K562 (cell line): Measurements from ENCODE around the gene CDR2L. TPM values are rescaled to one million over a fixed set of nuclear protein-coding genes. Genes with fewer than 3 reads are reported as not detected.

ENCODE experiments used
- ATAC-seq: fragments of 200-7000 bp; cut with Tn5 transposase; 3 replicates; pipeline ENCODE4 v1.9.1; 2020; ENCODE audit warnings: moderate library complexity
- BruUV-seq: library from RNA; stranded (reverse); fragments of 400-500 nt; replicated peaks from 2 replicates; lab custom pipeline; 2021; lab: Mats Ljungman, UMichigan
- CTCF ChIA-PET: fragments of 300-600 bp; formaldehyde crosslinking; extraction: SDS; loops from one replicate; lab custom pipeline; 2021; ENCODE audit warnings: low intra/inter-chr PET ratio; lab: Yijun Ruan, JAX
- POLR2A ChIA-PET: fragments of 300-600, 350-650 bp; sonication (Branson Sonifier 250); formaldehyde crosslinking; extraction: SDS; loops from one replicate; lab custom pipeline; 2021; ENCODE audit warnings: antibody characterized with exemption, inconsistent platforms; lab: Yijun Ruan, JAX
- DNase-seq, 4 experiments: peaks; one replicate each; pipeline versions ENCODE4 v3.0.0 to v3.0.0-alpha.2; 2011 to 2018; ENCODE audit warnings: low spot score in 3 of 4, mixed read lengths in 3 of 4; ENCODE audit errors: extremely low read depth in 1 of 4
- FAIRE-seq: peaks from 2 replicates; lab custom pipeline; 2011; peaks lifted over from hg19 to GRCh38; lab: Jason Lieb, UNC
- H2AFZ ChIP-seq: 2 replicates; pipeline ENCODE4 v1.6.0; 2011; ENCODE audit warnings: low read depth, low read length, control low read depth, inconsistent platforms
- H3K27ac ChIP-seq: fragments of 200-600 bp; 3 replicates; pipeline ENCODE4 v1.8.0; 2011; ENCODE audit warnings: low read depth, mild to moderate bottlenecking, control low read depth, inconsistent platforms, low read length, moderate library complexity, mixed read lengths; ENCODE audit errors: extremely low read depth
- H3K27me3 ChIP-seq, 2 experiments: fragments of 300-600 bp in 1 of 2; 2 replicates in 1 of 2; 3 replicates in 1 of 2; pipeline versions ENCODE4 v1.6.0 to v1.8.0; 2011; ENCODE audit warnings: inconsistent platforms in 2 of 2, low read length in 2 of 2, mild to moderate bottlenecking in 1 of 2, mixed read lengths in 1 of 2, moderate library complexity in 1 of 2; ENCODE audit not compliant: control insufficient read depth in 2 of 2, insufficient read depth in 2 of 2
- H3K36me3 ChIP-seq: fragments of 300-600 bp; 3 replicates; pipeline ENCODE4 v1.8.0; 2011; ENCODE audit warnings: mild to moderate bottlenecking, low read length, inconsistent platforms; ENCODE audit not compliant: control insufficient read depth, insufficient read depth
- H3K4me1 ChIP-seq, 2 experiments: fragments of 200-600 bp in 1 of 2; replicated peaks in 1 of 2; 2 replicates in 1 of 2; 3 replicates in 1 of 2; pipeline versions ENCODE4 v1.5.1 to v1.8.0; 2011; ENCODE audit warnings: inconsistent platforms in 2 of 2, low read length in 2 of 2, mild to moderate bottlenecking in 1 of 2, mixed read lengths in 1 of 2, moderate library complexity in 1 of 2; ENCODE audit not compliant: control insufficient read depth in 2 of 2, insufficient read depth in 2 of 2
- H3K4me2 ChIP-seq: 2 replicates; pipeline ENCODE4 v1.6.1; 2011; ENCODE audit warnings: low read length, control low read depth, inconsistent platforms, mixed read lengths; ENCODE audit not compliant: insufficient read depth
- H3K4me3 ChIP-seq: fragments of 200-600 bp; sonication (generic), shearing (Covaris generic); 2 replicates; pipeline ENCODE4 v1.5.1; 2016; ENCODE audit warnings: control low read depth, inconsistent platforms
- H3K79me2 ChIP-seq: fragments of 200-600 bp; 3 replicates; pipeline ENCODE4 v1.8.0; 2011; ENCODE audit warnings: low read length, inconsistent platforms; ENCODE audit not compliant: control insufficient read depth, insufficient read depth
- H3K9ac ChIP-seq, 2 experiments: 2 replicates each; pipeline versions ENCODE4 v1.6.0 to v1.6.1; 2011; ENCODE audit warnings: low read depth in 2 of 2, low read length in 2 of 2, control low read depth in 1 of 2, inconsistent platforms in 1 of 2, mild to moderate bottlenecking in 1 of 2, mixed read lengths in 1 of 2; ENCODE audit not compliant: insufficient read depth in 1 of 2
- H3K9me1 ChIP-seq: one replicate; pipeline ENCODE4 v1.6.0; 2011; ENCODE audit warnings: inconsistent platforms, mild to moderate bottlenecking, low read length, moderate library complexity; ENCODE audit not compliant: control insufficient read depth, insufficient read depth
- H3K9me3 ChIP-seq: replicated peaks from 2 replicates; pipeline ENCODE4 v1.5.1; 2011; ENCODE audit warnings: low read depth, low read length, inconsistent platforms; ENCODE audit not compliant: control insufficient read depth, insufficient read depth
- H4K20me1 ChIP-seq: replicated peaks from 2 replicates; pipeline ENCODE4 v1.6.1; 2011; ENCODE audit warnings: low read length, inconsistent platforms, mixed read lengths; ENCODE audit not compliant: control insufficient read depth, insufficient read depth
- CHD7 ChIP-seq: fragments of 200-600 bp; sonication (generic); IDR thresholded peaks from one replicate; pipeline ENCODE4 v1.6.1; 2012; ENCODE audit warnings: mild to moderate bottlenecking, low read depth, low read length, inconsistent platforms
- HDAC3 ChIP-seq: fragments of 450-650 bp; IDR thresholded peaks from 2 replicates; pipeline ENCODE4 v1.6.1; 2018; ENCODE audit warnings: borderline replicate concordance, mild to moderate bottlenecking, moderate library complexity; ENCODE audit not compliant: partially characterized antibody
- HMBOX1 ChIP-seq: sonication (generic); IDR thresholded peaks from 2 replicates; pipeline ENCODE4 v1.6.1; 2016
- KLF1 ChIP-seq: fragments of 450-650 bp; IDR thresholded peaks from 2 replicates; pipeline ENCODE4 v1.6.1; 2016; ENCODE audit warnings: missing genetic modification characterization, missing compliant biosample characterization
- MCM3 ChIP-seq: fragments of 450-650 bp; IDR thresholded peaks from 2 replicates; pipeline ENCODE4 v1.6.1; 2016
- RBM22 ChIP-seq: fragments of 200-400 bp; formaldehyde crosslinking; IDR thresholded peaks from 2 replicates; pipeline ENCODE4 v1.6.1; 2018; ENCODE audit warnings: low read length, low read depth; ENCODE audit not compliant: poor library complexity, severe bottlenecking
- TBP ChIP-seq: optimal IDR thresholded peaks from 2 replicates; pipeline ENCODE3; 2011; ENCODE audit warnings: low read depth, low read length, improper control_type of control experiment
- ZNF668 ChIP-seq: fragments of 250-450 bp; sonication (Bioruptor Pico); IDR thresholded peaks from 2 replicates; pipeline ENCODE4 v1.8.0; 2022; ENCODE audit warnings: mild to moderate bottlenecking, inconsistent platforms
- WGBS: fragments of 100-300 bp; shearing (Covaris generic); methylation state at CpG from one replicate; pipeline ENCODE4 v1.1.6; 2016; ENCODE audit warnings: low coverage, mixed read lengths; ENCODE audit not compliant: insufficient coverage; ENCODE audit errors: missing lambda C conversion rate; 5-methylcytosine and 5-hydroxymethylcytosine counted together
- in situ Hi-C: fragments of 300-500 bp; cut with MboI; formaldehyde crosslinking; loops from 4 replicates; pipeline ENCODE4 v1.15.0; 2018; ENCODE audit warnings: inconsistent platforms, mixed read lengths
- intact Hi-C: fragments of 100-400 bp; cut with micrococcal nuclease; formaldehyde crosslinking; loops from 2 replicates; pipeline ENCODE4 v1.14.2; 2022
- polyA plus RNA-seq, 8 experiments: library from polyadenylated mRNA; depleted of rRNA in 4 of 8; stranded (reverse) in 5 of 8; unstranded in 3 of 8; fragments of >200 nt; fragmentation: Nextera tagmentation in 2 of 8; fragmentation: Illumina TruSeq in 1 of 8; extraction: Ambion mirVana in 2 of 8; extraction: Trizol in 1 of 8; gene quantifications; 2 replicates each; pipeline versions ENCODE4 v1.2.1 to v1.2.3, GENCODE V29; 2011 to 2014; ENCODE audit warnings: inconsistent platforms in 1 of 8, missing spikeins in 1 of 8
- total RNA-seq, 7 experiments: library from RNA; depleted of rRNA in 6 of 7; stranded (reverse); fragments of >200 nt in 6 of 7; fragmentation: Illumina TruSeq in 2 of 7; extraction: Trizol in 2 of 7; gene quantifications; 2 replicates each; pipeline versions ENCODE4 v1.2.1 to v1.2.3, GENCODE V29; 2011 to 2021; ENCODE audit warnings: low replicate concordance in 1 of 7

CDR2L gene
- total and polyA plus RNA-seq, 9 of the 15 experiments (the other 6 are each of a cell fraction or from before 2014, with no cell fraction given) = 2.7 to 16.0 (median 7.3) TPM

DNA sequence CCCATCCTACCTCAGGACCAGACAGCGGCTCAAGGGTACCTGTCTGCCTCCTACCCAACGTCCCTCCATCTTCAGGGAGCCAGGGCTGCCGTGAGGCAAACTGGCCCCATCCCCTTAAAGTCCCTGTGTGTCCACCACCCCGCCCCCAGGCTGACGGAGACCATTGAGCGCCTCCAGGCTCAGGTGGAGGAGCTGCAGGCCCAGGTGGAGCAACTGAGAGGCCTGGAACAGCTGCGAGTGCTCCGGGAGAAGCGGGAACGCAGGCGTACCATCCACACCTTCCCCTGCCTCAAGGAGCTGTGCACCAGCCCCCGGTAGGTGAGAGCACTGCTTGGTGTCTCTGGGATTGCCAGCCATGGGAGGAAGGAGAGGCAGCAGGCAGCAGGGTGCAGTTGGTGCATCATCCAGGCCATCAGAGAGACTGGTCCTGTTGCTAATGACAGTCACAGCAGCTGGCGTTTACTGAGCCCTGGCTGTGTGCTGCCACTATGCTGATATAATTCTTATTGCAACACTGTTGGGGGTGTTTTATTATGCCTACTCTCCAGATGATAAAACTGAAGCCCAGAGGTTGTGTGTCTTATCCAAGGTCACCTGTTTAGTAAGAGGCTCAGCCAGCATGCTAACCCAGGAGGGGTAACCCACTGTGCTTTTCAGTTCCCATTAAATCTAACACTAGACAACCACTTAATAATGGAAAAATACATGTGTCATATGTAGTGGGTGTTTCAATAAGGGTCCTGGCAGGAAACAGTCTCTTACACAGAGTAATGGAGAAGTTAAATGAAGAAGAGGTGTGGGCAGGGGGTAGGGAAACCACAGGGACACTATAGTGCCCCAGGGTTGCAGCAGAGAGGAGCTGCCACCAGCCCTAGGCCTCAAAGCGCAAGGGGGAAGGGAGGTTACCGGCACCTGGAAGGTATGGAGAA lies 14.7 kb downstream of the CDR2L start:
- in situ Hi-C loops = no loop called here
- Histone ChIP-seq H3K27me3 (no peaks in the 10 kb centered on the region), H3K9ac (no peak overlapping the region), H3K27ac (no peak overlapping the region), H3K36me3 (peaks cover 24% of the 10 kb centered on the region; the same call in 1 of the 3 replicates), H3K4me1 (peaks cover 8 to 25% of the 10 kb centered on the region in 2 experiments; a peak in 4 of 5 replicates), H3K9me1 (peaks cover 3% of the 10 kb centered on the region), H4K20me1 (no peaks in the 10 kb centered on the region), H3K4me2 (no peak overlapping the region), H3K9me3 (no peaks in the 10 kb centered on the region), H2AFZ (no peak overlapping the region), H3K79me2 (no peaks in the 10 kb centered on the region), H3K4me3 (no peak overlapping the region)
- intact Hi-C loops = loop anchor here (10.0 kb wide), 1 partner anchor 77 kb away; the partner anchor contains the start of genes OTOP2 and USH1G
- FAIRE-seq (no peak), DNase-seq (no peak), ATAC-seq (no peak)
- ChIA-PET POLR2A (interaction anchor here (0.7 to 7.2 kb wide), 5 partner anchors 10 to 132 kb away, joined by 3 to 56 read pairs (median 4); partner anchors contain the start of genes CDR2L and MRPL58), CTCF (no interaction called here)
- TF ChIP-seq KLF1 (tag) (no peak), CHD7 (no peak), TBP (no peak), HDAC3 (no peak), RBM22 (no peak), HMBOX1 (no peak), MCM3 (no peak), ZNF668 (CRISPR knock-in tag) (no peak)
- no TSS peak for BruUV-seq
- 74% methylated on average over 15 of the region's 15 CpGs for WGBS
